Cerebellar cortex (tissue), 1 donor: ENCODE measurements around the gene CCDC3.
A peak's percentile ranks its signal among the peaks of the same experiment; 100 is the strongest.

Source experiments
- DNase-seq: peaks from one replicate; pipeline ENCODE4 v3.0.0-alpha.2; 2015; ENCODE audit warnings: low spot score

CCDC3 gene

DNA sequence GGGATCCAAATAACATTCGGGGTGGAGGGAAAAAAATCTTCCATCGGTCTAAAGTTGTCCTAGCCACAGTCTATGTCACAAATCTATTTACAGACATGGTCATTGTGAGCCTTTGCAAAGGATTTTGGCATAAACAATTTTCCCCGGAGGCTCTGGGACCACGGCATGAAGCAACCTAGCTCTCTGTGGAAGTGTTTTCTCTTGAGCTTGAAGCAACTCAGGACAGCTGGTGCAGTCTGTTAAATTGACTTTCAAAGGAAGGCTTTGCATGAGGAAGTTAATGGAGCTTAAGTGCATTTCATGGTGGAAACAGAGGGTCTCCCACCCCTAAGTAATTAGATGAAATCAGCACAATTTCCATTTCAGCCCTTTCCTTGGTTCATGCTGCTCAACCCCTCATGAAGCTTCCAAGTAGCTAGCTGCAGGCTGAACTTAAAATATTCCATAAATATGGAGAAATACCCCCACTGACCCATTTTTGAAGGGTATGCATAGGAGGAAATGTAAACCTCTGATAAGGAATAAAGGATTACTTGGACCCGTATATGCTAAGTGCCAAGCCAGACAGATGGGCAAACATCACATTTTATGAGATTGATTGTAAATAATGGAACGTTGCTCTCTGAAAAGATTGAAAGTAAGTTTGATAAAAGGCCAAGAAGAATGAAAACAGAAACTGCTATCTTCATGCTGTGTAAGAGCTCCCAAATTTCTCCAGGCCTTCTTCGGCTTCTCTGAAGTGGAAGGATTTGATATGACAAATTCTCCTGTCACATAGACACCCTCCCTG, 39.9 kb downstream of the CCDC3 start:
- DNase-seq, result no peak

DNA sequence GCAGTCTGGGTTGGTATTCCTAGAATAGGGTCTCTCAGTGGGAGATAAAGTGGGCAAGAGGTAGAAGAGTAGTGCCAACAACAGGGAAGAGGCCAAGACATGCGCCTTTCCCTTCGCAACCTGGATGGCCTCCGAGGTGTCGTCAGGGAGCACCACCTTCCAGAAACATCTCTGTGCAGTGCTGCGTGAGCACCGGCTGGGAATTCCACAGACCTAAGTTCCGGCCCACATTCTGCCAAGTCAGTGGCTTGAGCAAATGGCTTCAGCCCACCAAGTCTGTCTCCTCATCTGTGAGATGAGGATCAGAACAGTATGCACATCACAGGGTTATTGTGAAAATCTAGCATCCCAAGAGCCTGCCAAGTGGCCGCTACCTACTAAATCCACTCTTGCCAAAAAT, 40.6 kb downstream of the CCDC3 start:
- no peak for DNase-seq

DNA sequence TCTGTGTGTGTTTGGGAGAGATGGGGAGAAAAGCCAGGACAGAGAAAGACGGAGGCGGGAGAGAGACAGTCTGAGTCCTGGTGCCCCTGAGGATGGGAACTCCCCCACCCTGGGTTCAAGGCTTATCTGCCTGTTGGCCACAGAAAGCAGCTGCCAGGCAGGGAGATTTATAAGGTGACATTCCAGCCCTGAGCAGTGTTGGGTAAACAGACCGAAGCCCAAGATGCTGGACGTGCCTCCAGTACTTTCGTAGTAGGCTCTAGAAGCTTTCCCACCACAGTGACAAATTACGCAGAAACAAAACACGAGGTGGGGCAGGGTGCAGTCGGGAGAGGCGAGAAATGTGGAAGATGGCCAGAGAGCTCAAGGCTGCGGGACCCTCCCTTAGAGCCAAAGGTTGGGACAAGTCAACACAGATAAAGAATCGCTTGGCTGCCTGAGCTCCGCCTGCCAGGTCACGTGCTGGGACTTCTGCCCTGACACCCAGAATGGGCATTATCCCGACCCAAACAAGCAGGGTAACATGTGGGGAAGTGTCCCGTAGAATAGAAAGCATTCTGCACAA, 41.1 kb downstream of the CCDC3 start:
- DNase-seq, result peak; percentile 7

DNA sequence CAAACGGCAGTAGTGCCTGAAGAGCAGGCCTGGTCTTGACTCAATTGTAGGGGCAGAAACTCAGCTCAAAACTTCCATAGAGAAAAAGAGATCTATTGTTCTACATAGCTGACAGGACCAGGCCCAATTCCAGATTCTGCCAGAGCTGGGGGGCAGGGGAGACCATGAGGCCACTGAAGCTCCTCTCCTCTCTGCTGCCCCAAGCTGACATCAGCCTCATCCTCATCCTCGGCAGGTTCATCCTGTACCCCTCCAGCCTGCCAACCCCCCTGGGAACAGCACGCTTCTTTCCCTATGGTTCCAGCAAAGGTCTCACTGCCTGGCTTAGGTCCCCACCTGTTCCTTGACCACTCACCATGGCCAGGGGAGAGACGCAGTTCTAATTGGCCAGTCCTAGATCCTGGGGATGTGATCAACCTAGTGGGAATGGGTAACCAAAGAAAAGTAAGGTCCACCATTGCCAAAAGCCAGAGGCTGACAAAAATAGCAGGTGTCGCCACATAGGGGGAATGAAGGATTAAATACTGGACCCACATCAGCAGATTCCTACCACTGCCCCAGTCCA, 42.9 kb downstream of the CCDC3 start:
- no peak for DNase-seq

DNA sequence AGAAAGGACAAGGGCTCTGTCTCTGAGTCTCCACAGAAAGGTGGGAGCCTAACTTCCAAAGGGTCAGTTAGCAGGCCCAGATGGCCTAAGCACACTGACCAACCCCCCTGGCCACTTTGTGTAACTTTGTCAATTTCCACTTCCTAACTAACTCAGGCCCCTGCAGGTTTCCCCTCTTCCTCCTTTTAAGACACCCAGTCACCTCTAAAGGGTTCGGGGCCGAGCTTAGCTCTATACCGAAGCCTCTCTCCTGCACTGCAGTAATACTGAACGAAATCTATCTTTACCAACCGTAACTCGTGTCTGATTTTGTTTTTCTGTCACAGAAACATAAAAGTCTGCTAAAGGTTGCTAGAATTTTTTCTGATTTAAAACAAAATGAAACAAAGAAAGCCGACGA, 44.4 kb downstream of the CCDC3 start:
- no peak for DNase-seq

GRCh38 chr10:12954866-12955265, 46.6 kb downstream of the CCDC3 start:
- DNase-seq, result no peak

DNA sequence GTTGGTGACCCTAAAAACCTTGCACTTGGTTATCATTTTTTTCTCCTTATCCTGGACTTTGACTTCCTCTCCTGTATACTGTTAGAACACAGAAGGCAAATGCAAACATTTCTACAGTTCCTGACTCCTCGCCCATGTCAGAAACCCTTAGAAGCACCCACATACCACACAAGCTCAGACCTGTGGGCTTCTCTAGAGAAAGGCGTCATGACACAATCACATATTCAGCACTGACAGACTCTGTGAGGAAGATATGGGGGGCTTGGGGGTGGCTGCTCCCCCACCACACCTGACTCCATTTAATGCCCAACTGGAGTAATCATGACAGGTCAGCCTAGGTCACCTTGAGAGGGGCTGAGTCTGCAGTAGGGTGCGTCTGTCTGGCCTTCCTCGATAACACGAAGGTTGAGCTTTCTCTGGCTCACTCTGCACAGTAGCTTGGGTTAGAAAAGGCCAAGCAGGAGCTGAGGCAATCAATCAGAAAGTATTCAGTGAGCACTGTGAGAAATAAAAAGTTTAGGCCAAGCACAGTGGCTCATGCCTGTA, 50.9 kb downstream of the CCDC3 start:
- DNase-seq, result no peak

- DNase-seq, result no peak
Measured at GRCh38 chr10:12949248-12949647, 52.3 kb downstream of the CCDC3 start.

- DNase-seq, result no peak
Measured at GRCh38 chr10:12947741-12948140, 53.8 kb downstream of the CCDC3 start.

DNA sequence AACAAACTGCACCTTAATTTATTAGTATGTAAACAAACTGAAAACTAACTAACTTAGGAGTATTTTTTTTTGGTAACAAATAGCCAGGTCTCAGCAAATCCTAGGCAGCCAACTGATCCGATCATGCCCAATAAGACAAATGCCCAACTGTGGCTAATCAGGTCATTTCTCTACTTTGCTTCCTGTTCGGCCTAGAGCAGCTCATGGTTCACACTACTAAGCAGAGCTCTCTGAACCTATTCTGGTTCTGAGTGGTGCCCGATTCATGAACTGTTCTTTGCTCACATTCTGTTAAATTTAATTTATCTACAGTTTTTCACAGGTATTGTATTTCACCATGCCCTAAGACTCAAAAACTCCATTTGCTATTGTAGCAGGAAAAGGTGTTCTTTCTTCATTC, 55.1 kb downstream of the CCDC3 start:
- DNase-seq, result no peak

GRCh38 chr10:12945690-12946359, 55.7 kb downstream of the CCDC3 start:
- no peak for DNase-seq

DNA sequence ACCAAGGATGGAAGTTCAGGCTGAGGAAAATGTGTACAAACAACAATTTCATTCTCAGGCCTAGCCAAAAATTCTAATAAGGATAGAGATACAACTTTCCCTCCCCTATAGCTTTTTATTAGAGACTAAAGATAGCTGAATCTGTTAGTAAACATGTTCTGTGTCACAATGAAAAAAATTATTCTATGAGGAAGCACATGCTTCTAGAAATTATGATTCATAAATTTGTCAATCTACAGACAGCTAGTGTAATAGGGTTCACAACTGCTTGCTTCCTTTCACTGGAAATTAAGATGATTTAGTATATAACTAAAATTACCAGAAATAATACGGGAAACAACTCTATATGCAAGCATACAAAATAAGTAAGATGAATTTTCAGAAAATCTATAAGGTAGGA, 56.6 kb downstream of the CCDC3 start:
- no peak for DNase-seq

- no peak for DNase-seq
Measured at GRCh38 chr10:12943425-12943824, 58.1 kb downstream of the CCDC3 start.

DNA sequence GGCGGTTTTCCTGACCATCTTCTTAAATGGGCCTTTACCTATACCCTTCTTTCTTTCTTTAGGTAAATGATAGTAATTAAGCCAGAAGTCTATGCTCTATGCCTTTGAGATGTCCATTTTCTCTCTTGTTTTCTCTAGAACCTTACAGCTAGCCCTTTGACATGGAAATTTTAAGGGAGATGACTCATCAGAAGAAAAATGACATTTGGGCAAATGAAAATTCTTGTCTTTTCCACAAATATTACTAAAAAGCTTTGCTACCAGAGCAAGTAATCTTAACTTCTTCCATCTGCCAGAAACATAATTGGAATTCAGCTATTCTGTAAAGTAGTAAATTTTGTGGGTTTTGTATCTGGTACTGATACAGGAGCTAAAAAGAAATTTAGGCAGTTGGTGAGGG, 59.5 kb downstream of the CCDC3 start:
- no peak for DNase-seq

DNA sequence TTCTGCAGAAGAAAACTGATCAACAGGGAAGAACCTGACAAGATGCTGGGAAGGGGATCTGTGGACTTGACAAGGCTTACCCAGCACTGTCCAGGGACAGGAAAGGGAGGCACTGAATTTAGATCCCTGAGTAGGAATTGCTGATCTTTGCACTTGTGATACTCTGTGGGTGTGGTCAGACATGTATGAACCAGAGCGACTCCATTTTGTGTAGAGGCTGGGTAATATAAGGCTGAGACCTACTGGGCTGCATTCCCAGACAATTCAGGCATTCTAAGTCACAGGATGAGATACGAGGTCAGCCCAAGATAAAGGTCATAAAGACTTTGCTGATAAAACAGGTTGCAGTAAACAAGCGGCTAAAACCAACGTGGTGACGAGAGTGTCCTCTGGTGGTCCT, 60.7 kb downstream of the CCDC3 start:
- no peak for DNase-seq

- DNase-seq, result no peak
Measured at GRCh38 chr10:12938271-12938670, 63.2 kb downstream of the CCDC3 start.

GRCh38 chr10:12937527-12937926, 64.0 kb downstream of the CCDC3 start:
- no peak for DNase-seq

DNA sequence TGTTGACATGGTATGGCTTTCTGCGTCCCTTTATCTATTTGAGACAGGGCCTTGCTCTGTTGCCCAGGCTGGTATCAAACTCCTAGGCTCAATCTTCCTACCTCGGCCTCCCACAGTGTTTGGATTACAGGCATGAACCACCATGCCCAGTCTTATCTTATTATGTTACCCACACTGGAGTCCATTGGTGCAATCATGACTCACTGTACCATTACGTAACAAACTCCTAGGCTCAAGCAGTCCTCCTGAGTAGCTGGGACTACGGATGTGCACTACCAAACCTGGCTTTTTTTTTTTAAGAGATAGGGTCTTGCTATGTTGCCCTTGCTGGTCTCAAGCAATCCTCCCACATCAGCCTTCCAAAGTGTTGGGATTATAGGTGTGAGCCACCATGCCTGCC, 66.7 kb downstream of the CCDC3 start:
- DNase-seq, result no peak

DNA sequence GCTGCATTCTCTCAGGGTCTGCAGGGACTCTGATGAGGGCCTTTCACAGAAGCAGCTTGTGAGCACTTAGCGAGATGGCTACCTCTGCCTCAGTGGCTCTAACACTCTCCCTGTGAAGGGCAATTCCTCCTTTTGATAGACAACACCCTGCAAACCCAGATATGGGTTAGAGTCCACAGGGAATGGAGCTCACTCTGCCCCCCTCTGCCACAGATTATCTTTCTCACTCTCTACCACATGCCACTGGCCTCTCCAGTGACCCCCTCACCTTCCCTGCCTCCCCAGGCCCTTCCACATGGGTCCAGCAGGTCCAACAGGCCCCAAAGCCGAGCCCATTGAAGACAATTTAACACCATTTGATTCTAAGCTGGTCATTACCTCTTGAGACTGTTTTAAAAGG, 72.1 kb downstream of the CCDC3 start:
- no peak for DNase-seq

- DNase-seq, result no peak
Measured at GRCh38 chr10:12928571-12928970, 72.9 kb downstream of the CCDC3 start.

- DNase-seq, result no peak
Measured at GRCh38 chr10:12927896-12928295, 73.6 kb downstream of the CCDC3 start.

DNA sequence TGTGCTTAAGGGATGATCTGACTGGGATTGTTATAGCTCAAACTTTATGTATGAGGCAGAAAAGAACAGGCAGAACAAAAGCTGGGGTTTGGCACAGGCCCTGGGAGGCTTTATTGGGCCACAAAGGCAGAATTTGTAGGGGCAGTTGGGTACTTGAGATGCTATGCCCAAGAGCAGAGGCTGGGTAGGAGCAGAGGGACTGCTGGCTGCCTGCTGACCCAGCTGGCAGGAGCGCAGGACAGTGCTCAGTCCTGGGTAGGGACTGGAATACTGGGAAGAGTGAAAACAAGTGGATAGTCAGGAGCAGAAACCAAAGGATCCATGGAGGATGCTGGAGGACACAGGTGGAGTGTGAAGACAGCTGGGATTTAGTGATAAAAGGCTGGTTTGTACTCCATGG, 75.7 kb downstream of the CCDC3 start:
- no peak for DNase-seq

GRCh38 chr10:12924911-12925310, 76.6 kb downstream of the CCDC3 start:
- DNase-seq, result no peak
